ENCODE results near the gene KCNIP1. TPM values are rescaled to one million over a fixed set of nuclear protein-coding genes. Genes with fewer than 3 reads are reported as not detected.
A peak's percentile ranks its signal among the peaks of the same experiment; 100 is the strongest.

The KCNIP1 gene
- total and polyA plus RNA-seq, 2 of the 8 experiments (the other 6 are each of a cell fraction or from before 2014, with no cell fraction given), result 0.52 to 0.83 TPM

DNA sequence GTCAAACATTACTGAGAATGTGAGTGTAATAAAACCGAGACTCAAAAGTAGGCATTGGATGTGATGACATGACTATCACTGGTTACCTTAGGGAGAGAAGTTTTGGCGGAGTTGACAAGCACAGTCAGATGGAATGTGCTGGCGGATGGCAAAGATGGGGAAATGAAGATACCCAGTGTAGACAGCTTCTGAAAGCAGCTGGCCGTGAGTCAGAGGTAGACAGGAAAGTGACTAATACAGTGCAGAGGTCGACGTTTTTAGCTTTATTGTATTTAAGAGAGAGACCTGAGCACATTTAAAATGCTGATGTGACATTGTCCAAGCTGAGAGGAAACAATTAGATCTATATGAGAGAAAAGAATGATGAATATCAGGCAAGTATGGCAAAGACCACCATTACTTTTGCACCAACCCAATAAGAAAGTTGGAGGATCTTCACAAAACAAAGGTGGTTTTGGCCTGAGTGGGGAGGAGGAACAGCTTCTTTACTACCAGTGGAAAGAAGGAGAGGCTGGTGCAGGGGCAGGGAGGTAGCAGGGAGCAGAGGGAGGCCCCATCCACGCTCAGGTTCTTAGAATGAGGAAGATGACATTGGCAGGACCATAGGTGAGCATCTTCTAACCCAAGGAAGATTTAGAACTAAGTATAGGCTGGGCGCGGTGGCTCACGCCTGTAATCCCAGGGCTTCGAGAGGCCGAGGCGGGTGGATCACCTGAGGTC, 36.7 kb upstream of the KCNIP1 start:
- Histone ChIP-seq H3K23ac (ENCODE audit: insufficient read length) (no peak overlapping the region), H3K9me3 (ENCODE audit: insufficient read depth in 2 of 2, low read depth in 1 of 2, low read length in 1 of 2) (no peaks in the 10 kb centered on the region), H2BK120ac (replicated peaks; ENCODE audit: low read depth, low read length) (no peak overlapping the region), H2BK15ac (ENCODE audit: low read length) (no peak overlapping the region), H4K5ac (ENCODE audit: insufficient read length, low read depth, low read length) (no peak overlapping the region), H4K91ac (replicated peaks; ENCODE audit: insufficient read length, low read length) (no peak overlapping the region), H3K27ac (ENCODE audit: low read depth, low read length) (no peak overlapping the region), H3K27me3 (replicated peaks in 1 of 4; ENCODE audit: control insufficient read depth in 3 of 4, extremely low read depth in 1 of 4, insufficient read depth in 3 of 4, low read length in 3 of 4) (no peaks in the 10 kb centered on the region; a peak in 2 of 7 replicates), H2AFZ (ENCODE audit: low read length) (no peak overlapping the region), H3K4me1 (replicated peaks in 1 of 4; ENCODE audit: control insufficient read depth in 3 of 4, insufficient read depth in 4 of 4, low read length in 3 of 4) (peaks cover 0 to 2% (median 0%) of the 10 kb centered on the region in 4 experiments; a peak in 1 of 7 replicates), H3K4ac (replicated peaks; ENCODE audit: insufficient read length, low read depth, low read length) (no peak overlapping the region), H2BK20ac (ENCODE audit: low read length) (no peak overlapping the region), H2AK5ac (ENCODE audit: low read depth, low read length) (no peak overlapping the region), H3K4me2 (ENCODE audit: insufficient read depth in 1 of 2, low read depth in 2 of 2, low read length in 2 of 2) (no peak overlapping the region), H3K18ac (ENCODE audit: extremely low read depth, low read length) (no peak overlapping the region), H3K4me3 (ENCODE audit: extremely low read depth in 1 of 4, insufficient read depth in 2 of 4, low read depth in 3 of 4, low read length in 4 of 4) (no peak overlapping the region), H4K20me1 (replicated peaks in 1 of 2; ENCODE audit: control insufficient read depth in 1 of 2, insufficient read depth in 2 of 2, low read length in 2 of 2) (no peaks in the 10 kb centered on the region), H3K56ac (replicated peaks; ENCODE audit: insufficient read length, low read depth, low read length) (no peak overlapping the region), H2BK5ac (ENCODE audit: low read depth, low read length) (no peak overlapping the region), H3K79me1 (ENCODE audit: low read depth, low read length) (no peaks in the 10 kb centered on the region), H2BK12ac (ENCODE audit: low read depth, low read length) (no peak overlapping the region), H3K79me2 (ENCODE audit: control insufficient read depth in 1 of 2, insufficient read depth in 2 of 2, low read length in 2 of 2) (no peaks in the 10 kb centered on the region), H3K36me3 (ENCODE audit: control insufficient read depth in 2 of 4, insufficient read depth in 4 of 4, low read length in 3 of 4) (no peaks in the 10 kb centered on the region), H3K23me2 (ENCODE audit: low read depth, low read length) (no peaks in the 10 kb centered on the region), H4K8ac (ENCODE audit: extremely low read depth, insufficient read depth, low read length) (no peak overlapping the region), H3K14ac (ENCODE audit: insufficient read length) (no peak overlapping the region), H3K9ac (replicated peaks in 1 of 4; ENCODE audit: extremely low read depth in 1 of 4, low read depth in 3 of 4, low read length in 3 of 4) (no peak overlapping the region)
- peak in 1 of 2 experiments; percentile 17 for DNase-seq (ENCODE audit: low read depth in 1 of 2, low spot score in 2 of 2)
- TF ChIP-seq SRF (IDR thresholded peaks at IDR 0.05; ENCODE audit: low read depth, low read length), result no peak
- no peak for TF ChIP-seq POU5F1 (IDR thresholded peaks at IDR 0.05; ENCODE audit: low read depth, low read length)
- TF ChIP-seq CTBP2 (IDR thresholded peaks at IDR 0.05; ENCODE audit: borderline replicate concordance, insufficient read depth, insufficient read length, low read length), result no peak
- FAIRE-seq, result no peak
- POLR2A ChIA-PET (ENCODE audit: partially characterized antibody), result interaction anchor here (0.6 kb wide), 1 partner anchor 542 kb away, joined by 4 read pairs; no protein-coding TSS in a partner anchor
- CTCF ChIA-PET (ENCODE audit: partially characterized antibody), result interaction anchor here (0.7 kb wide), 2 partner anchors 29 to 200 kb away, joined by 3 read pairs; no protein-coding TSS in a partner anchor
- WGBS, 2 experiments (ENCODE audit: extremely low coverage in 1 of 2, insufficient coverage in 1 of 2, insufficient read length in 1 of 2, insufficient replicate concordance in 2 of 2, low coverage in 1 of 2, low lambda C conversion rate in 2 of 2, missing lambda C conversion rate in 1 of 2), result 91% methylated on average over 13 of the region's 13 CpGs; no CpG with 5 or more reads in 1 of the 2 experiments

All from H1 (cell line).